Hippocampal formation (tissue), 2 donors: Measurements from ENCODE around the gene NEDD8.
"Not testable (repeated sequence)": the region's sequence is repeated elsewhere in the genome, so short reads cannot be mapped to it uniquely, and the experiment has no call there.

Experiments used
- DNase-seq, 2 donors: peaks; one replicate each; lab custom pipeline; 2025; lab: John Stamatoyannopoulos, UW

NEDD8 gene

GRCh38 chr14:24247422-24247821 lies 15.3 kb upstream of the NEDD8 start:
- DNase-seq, result no peak

- no peak for DNase-seq
Observed at GRCh38 chr14:24246765-24247212, 14.6 kb upstream of the NEDD8 start.

- not testable (repeated sequence) for DNase-seq
Observed at GRCh38 chr14:24245350-24245749, 13.2 kb upstream of the NEDD8 start.

GRCh38 chr14:24243336-24243836 lies 11.2 kb upstream of the NEDD8 start:
- DNase-seq, result no peak

- peak; percentile 97 to 99 for DNase-seq
Observed at GRCh38 chr14:24241829-24242443, 9.8 kb upstream of the NEDD8 start.

- DNase-seq, result no peak
Observed at GRCh38 chr14:24240110-24240918, 8.1 kb upstream of the NEDD8 start.

- DNase-seq, result no peak
Observed at GRCh38 chr14:24238527-24239037, 6.4 kb upstream of the NEDD8 start.

GRCh38 chr14:24238123-24238522 lies 6.0 kb upstream of the NEDD8 start:
- no peak for DNase-seq

GRCh38 chr14:24237463-24237955 lies 5.3 kb upstream of the NEDD8 start:
- DNase-seq, result no peak

- no peak for DNase-seq
Observed at GRCh38 chr14:24236689-24237462, 4.7 kb upstream of the NEDD8 start.

- DNase-seq, result no peak
Observed at GRCh38 chr14:24235804-24236688, 3.9 kb upstream of the NEDD8 start.

- no peak for DNase-seq
Observed at GRCh38 chr14:24234095-24235005, 2.2 kb upstream of the NEDD8 start.

GRCh38 chr14:24233538-24233866 lies 1.3 kb upstream of the NEDD8 start:
- no peak for DNase-seq

- peak; percentile 80 to 88 for DNase-seq
Observed at GRCh38 chr14:24232645-24233537, 724 bp upstream of the NEDD8 start, which contains the start of gene GMPR2. Gene GMPR2 (plus strand): TSS chr14:24232929. CDS start chr14:24233254, 325 bp downstream.

GRCh38 chr14:24231263-24232120 lies 675 bp downstream of the NEDD8 start:
- peak in 1 of 2 donors; percentile 26 for DNase-seq

- DNase-seq, result no peak
Observed at GRCh38 chr14:24228902-24229301, 3.3 kb downstream of the NEDD8 start.

GRCh38 chr14:24226473-24226872 lies 5.7 kb downstream of the NEDD8 start:
- no peak for DNase-seq

GRCh38 chr14:24224618-24225071 lies 7.5 kb downstream of the NEDD8 start:
- no peak for DNase-seq
